Tibial nerve (tissue), 4 donors: ENCODE results near the gene MCRS1. TPM values are rescaled to one million over a fixed set of nuclear protein-coding genes. Genes with fewer than 3 reads are reported as not detected.

Source experiments
- DNase-seq, 2 donors: peaks; one replicate each; pipeline ENCODE4 v3.0.0-alpha.2; 2019; ENCODE audit warnings: low spot score in 2 of 2
- H3K27ac ChIP-seq, 4 donors: fragments of 200-600 bp; sonication (generic) in 3 of 4; one replicate each; pipeline ENCODE4 v1.5.1; 2017 to 2019; ENCODE audit warnings: mild to moderate bottlenecking in 1 of 4
- H3K27me3 ChIP-seq, 2 donors: fragments of 200-600 bp; sonication (generic) in 1 of 2; one replicate each; pipeline versions ENCODE4 v1.5.1 to v1.6.0; 2017 to 2019
- H3K36me3 ChIP-seq, 3 donors: fragments of 200-600 bp; sonication (generic); one replicate each; pipeline ENCODE4 v1.5.1; 2018 to 2019
- H3K4me1 ChIP-seq, 4 donors: fragments of 200-600 bp; sonication (generic) in 3 of 4; one replicate each; pipeline ENCODE4 v1.5.1; 2017 to 2019
- H3K4me3 ChIP-seq, 4 donors: fragments of 200-600 bp; sonication (generic) in 3 of 4; one replicate each; pipeline ENCODE4 v1.5.1; 2017 to 2019; ENCODE audit warnings: mild to moderate bottlenecking in 1 of 4, moderate library complexity in 1 of 4
- H3K9me3 ChIP-seq, 4 donors: fragments of 200-600 bp; sonication (generic) in 3 of 4; one replicate each; pipeline ENCODE4 v1.5.1; 2017 to 2019
- CTCF ChIP-seq, 5 experiments: fragments of 200-600 bp in 3 of 5; fragments of 450-650 bp in 2 of 5; sonication (generic) in 3 of 5; IDR thresholded peaks; one replicate each; pipeline ENCODE4 v1.5.1; 2016 to 2019; ENCODE audit warnings: antibody characterized with exemption in 5 of 5, mild to moderate bottlenecking in 3 of 5, moderate library complexity in 2 of 5
- EP300 ChIP-seq, 2 donors: sonication (generic); formaldehyde crosslinking; IDR thresholded peaks; one replicate each; pipeline ENCODE4 v1.6.1; 2017; ENCODE audit warnings: antibody characterized with exemption in 2 of 2, mild to moderate bottlenecking in 1 of 2
- POLR2A ChIP-seq, 2 donors: fragments of 450-650 bp; IDR thresholded peaks; one replicate each; pipeline ENCODE4 v1.6.1; 2017; ENCODE audit warnings: antibody characterized with exemption in 2 of 2, mild to moderate bottlenecking in 2 of 2, moderate library complexity in 2 of 2
- WGBS, 2 donors: methylation state at CpG; one replicate each; pipeline ENCODE4 v1.1.5; 2018; 5-methylcytosine and 5-hydroxymethylcytosine counted together
- total RNA-seq, 4 donors: library from RNA; depleted of rRNA; stranded (reverse); fragments of >200 nt; gene quantifications; one replicate each; pipeline ENCODE4 v1.1.0, GENCODE V29; 2016

The MCRS1 gene
- total RNA-seq, 4 donors from 2014 or later: 42.0 to 67.2 (median 64.5) TPM

GRCh38 chr12:49542592-49543160 lies 25.3 kb downstream of the MCRS1 start:
- Histone ChIP-seq H3K4me1 (peaks cover 0 to 21% (median 10%) of the 10 kb centered on the region in 4 donors), H3K9me3 (no peaks in the 10 kb centered on the region), H3K4me3 (no peak overlapping the region), H3K27me3 (peaks cover 0 to 78% of the 10 kb centered on the region in 2 donors), H3K27ac (no peak overlapping the region), H3K36me3 (no peaks in the 10 kb centered on the region)
- 89 to 92% methylated on average over 12 to 15 of the region's 15 CpGs for WGBS, 2 donors
- no peak for DNase-seq
- TF ChIP-seq POLR2A (IDR thresholded peaks at IDR 0.05): no peak
- TF ChIP-seq EP300 (IDR thresholded peaks at IDR 0.05): no peak
- TF ChIP-seq CTCF (IDR thresholded peaks at IDR 0.05): no peak

- WGBS, 2 donors: 77 to 79% methylated on average over 7 of the region's 7 CpGs
- no peak overlapping the region for H3K4me3 ChIP-seq
- H3K9me3 ChIP-seq: no peaks in the 10 kb centered on the region
- no peaks in the 10 kb centered on the region for H3K36me3 ChIP-seq
- TF ChIP-seq CTCF (IDR thresholded peaks at IDR 0.05) (no peak), POLR2A (IDR thresholded peaks at IDR 0.05) (no peak), EP300 (IDR thresholded peaks at IDR 0.05) (no peak)
- no peak overlapping the region for H3K27ac ChIP-seq
- no peak for DNase-seq
- H3K4me1 ChIP-seq: peaks cover 0 to 25% (median 13%) of the 10 kb centered on the region in 4 donors
- peaks cover 0 to 78% of the 10 kb centered on the region in 2 donors for H3K27me3 ChIP-seq
These were observed 25.9 kb downstream of the MCRS1 start for GRCh38 chr12:49541911-49542505.

GRCh38 chr12:49541140-49541861 lies 26.6 kb downstream of the MCRS1 start:
- Histone ChIP-seq H3K27ac (no peak overlapping the region), H3K36me3 (no peaks in the 10 kb centered on the region), H3K4me1 (peaks cover 0 to 30% (median 13%) of the 10 kb centered on the region in 4 donors), H3K9me3 (no peaks in the 10 kb centered on the region), H3K4me3 (no peak overlapping the region), H3K27me3 (peaks cover 2 to 78% of the 10 kb centered on the region in 2 donors)
- TF ChIP-seq POLR2A (IDR thresholded peaks at IDR 0.05) (no peak), EP300 (IDR thresholded peaks at IDR 0.05) (no peak), CTCF (IDR thresholded peaks at IDR 0.05) (no peak)
- WGBS, 2 donors: 73 to 83% methylated on average over 18 of the region's 18 CpGs
- DNase-seq: no peak

- H3K27ac ChIP-seq: no peak overlapping the region
- H3K27me3 ChIP-seq: peaks cover 2 to 74% of the 10 kb centered on the region in 2 donors
- DNase-seq: no peak
- 66 to 72% methylated on average over 21 of the region's 21 CpGs for WGBS, 2 donors
- TF ChIP-seq EP300 (IDR thresholded peaks at IDR 0.05): no peak
- TF ChIP-seq POLR2A (IDR thresholded peaks at IDR 0.05): no peak
- TF ChIP-seq CTCF (IDR thresholded peaks at IDR 0.05): no peak
- no peaks in the 10 kb centered on the region for H3K9me3 ChIP-seq
- peaks cover 0 to 30% (median 13%) of the 10 kb centered on the region in 4 donors for H3K4me1 ChIP-seq
- H3K4me3 ChIP-seq: no peak overlapping the region
- H3K36me3 ChIP-seq: no peaks in the 10 kb centered on the region
These were observed 27.5 kb downstream of the MCRS1 start for GRCh38 chr12:49540229-49541139.
